Suprapubic skin (tissue), 4 donors: ENCODE results near the gene MAGIX. TPM values are rescaled to one million over a fixed set of nuclear protein-coding genes. Genes with fewer than 3 reads are reported as not detected.
A peak's percentile ranks its signal among the peaks of the same experiment; 100 is the strongest.

Experiments used
- DNase-seq, 2 donors: peaks; one replicate each; pipeline ENCODE4 v3.0.0-alpha.2; 2019; ENCODE audit warnings: low spot score in 2 of 2
- H3K27ac ChIP-seq: fragments of 200-600 bp; sonication (generic); one replicate; pipeline ENCODE4 v1.5.1; 2019
- H3K27me3 ChIP-seq: fragments of 200-600 bp; sonication (generic); one replicate; pipeline ENCODE4 v1.5.1; 2019
- H3K36me3 ChIP-seq: fragments of 200-600 bp; sonication (generic); one replicate; pipeline ENCODE4 v1.5.1; 2019
- H3K4me1 ChIP-seq: fragments of 200-600 bp; sonication (generic); one replicate; pipeline ENCODE4 v1.5.1; 2019
- H3K4me3 ChIP-seq: fragments of 200-600 bp; sonication (generic); one replicate; pipeline ENCODE4 v1.5.1; 2019; ENCODE audit warnings: mild to moderate bottlenecking
- H3K9me3 ChIP-seq: fragments of 200-600 bp; sonication (generic); one replicate; pipeline ENCODE4 v1.5.1; 2019
- CTCF ChIP-seq, 2 donors: fragments of 200-600 bp in 1 of 2; fragments of 450-650 bp in 1 of 2; sonication (generic) in 1 of 2; IDR thresholded peaks; one replicate each; pipeline ENCODE4 v1.5.1; 2016 to 2019; ENCODE audit warnings: antibody characterized with exemption in 2 of 2, mild to moderate bottlenecking in 1 of 2, moderate library complexity in 1 of 2
- EP300 ChIP-seq: sonication (generic); formaldehyde crosslinking; IDR thresholded peaks from one replicate; pipeline ENCODE4 v1.6.1; 2017; ENCODE audit warnings: antibody characterized with exemption
- POLR2A ChIP-seq, 2 donors: fragments of 450-650 bp; IDR thresholded peaks; one replicate each; pipeline ENCODE4 v1.6.1; 2017; ENCODE audit warnings: antibody characterized with exemption in 2 of 2, mild to moderate bottlenecking in 2 of 2, moderate library complexity in 2 of 2
- POLR2AphosphoS5 ChIP-seq, 3 donors: sonication (generic); formaldehyde crosslinking; IDR thresholded peaks; one replicate each; pipeline ENCODE4 v1.6.1; 2017; ENCODE audit warnings: antibody characterized with exemption in 3 of 3
- WGBS: methylation state at CpG from one replicate; pipeline ENCODE4 v1.1.5; 2018; 5-methylcytosine and 5-hydroxymethylcytosine counted together
- total RNA-seq, 4 donors: library from RNA; depleted of rRNA; stranded (reverse); fragments of >200 nt; gene quantifications; one replicate each; pipeline ENCODE4 v1.1.0, GENCODE V29; 2016

Gene MAGIX
- total RNA-seq, 4 donors from 2014 or later, result 4.9 to 14.9 (median 9.0) TPM

- Histone ChIP-seq H3K27me3 (no peaks in the 10 kb centered on the region), H3K4me1 (no peaks in the 10 kb centered on the region), H3K36me3 (no peaks in the 10 kb centered on the region), H3K9me3 (no peaks in the 10 kb centered on the region), H3K4me3 (peak overlapping the region; percentile 52), H3K27ac (peak overlapping the region; percentile 94)
- TF ChIP-seq EP300 (no peak), POLR2A (IDR thresholded peaks at IDR 0.05) (peak in 1 of 2 donors; percentile 25), CTCF (IDR thresholded peaks at IDR 0.05) (peak; percentile 24 to 80)
- DNase-seq, result peak; percentile 90 to 92
- 37% methylated on average over 59 of the region's 65 CpGs for WGBS
Measured at GRCh38 chrX:49155900-49156837, 6.4 kb upstream of the MAGIX start.

- no peaks in the 10 kb centered on the region for H3K36me3 ChIP-seq
Measured at GRCh38 chrX:49157194-49157593, 5.4 kb upstream of the MAGIX start.

GRCh38 chrX:49160908-49161307, 1.6 kb upstream of the MAGIX start:
- Histone ChIP-seq H3K27ac (no peak overlapping the region), H3K27me3 (no peaks in the 10 kb centered on the region), H3K4me3 (no peak overlapping the region), H3K9me3 (no peaks in the 10 kb centered on the region), H3K36me3 (no peaks in the 10 kb centered on the region), H3K4me1 (peaks cover 19% of the 10 kb centered on the region)
- TF ChIP-seq POLR2A (IDR thresholded peaks at IDR 0.05) (no peak), CTCF (IDR thresholded peaks at IDR 0.05) (no peak), EP300 (no peak), POLR2AphosphoS5 (IDR thresholded peaks at IDR 0.05) (no peak)
- 92% methylated on average over 2 of the region's 2 CpGs for WGBS
- DNase-seq, result no peak

More at GRCh38 chrX:49157194-49157593, 5.4 kb upstream of the MAGIX start:
- Histone ChIP-seq H3K9me3 (no peaks in the 10 kb centered on the region), H3K4me1 (no peaks in the 10 kb centered on the region), H3K4me3 (no peak overlapping the region), H3K27ac (no peak overlapping the region), H3K27me3 (no peaks in the 10 kb centered on the region)
- no peak for DNase-seq
- 76% methylated on average over 20 of the region's 25 CpGs for WGBS
- TF ChIP-seq POLR2A (IDR thresholded peaks at IDR 0.05) (no peak), EP300 (no peak), POLR2AphosphoS5 (IDR thresholded peaks at IDR 0.05) (no peak), CTCF (IDR thresholded peaks at IDR 0.05) (no peak)

- no peak for DNase-seq
- Histone ChIP-seq H3K36me3 (no peaks in the 10 kb centered on the region), H3K4me1 (peaks cover 21% of the 10 kb centered on the region), H3K4me3 (no peak overlapping the region), H3K27me3 (no peaks in the 10 kb centered on the region), H3K27ac (no peak overlapping the region), H3K9me3 (no peaks in the 10 kb centered on the region)
- 75% methylated on average over 5 of the region's 5 CpGs for WGBS
- TF ChIP-seq POLR2A (IDR thresholded peaks at IDR 0.05) (no peak), POLR2AphosphoS5 (IDR thresholded peaks at IDR 0.05) (no peak), EP300 (no peak), CTCF (IDR thresholded peaks at IDR 0.05) (no peak)
Measured at GRCh38 chrX:49161632-49162031, 926 bp upstream of the MAGIX start.
